ENCODE data around the gene ALG14.

ALG14 gene

DNA sequence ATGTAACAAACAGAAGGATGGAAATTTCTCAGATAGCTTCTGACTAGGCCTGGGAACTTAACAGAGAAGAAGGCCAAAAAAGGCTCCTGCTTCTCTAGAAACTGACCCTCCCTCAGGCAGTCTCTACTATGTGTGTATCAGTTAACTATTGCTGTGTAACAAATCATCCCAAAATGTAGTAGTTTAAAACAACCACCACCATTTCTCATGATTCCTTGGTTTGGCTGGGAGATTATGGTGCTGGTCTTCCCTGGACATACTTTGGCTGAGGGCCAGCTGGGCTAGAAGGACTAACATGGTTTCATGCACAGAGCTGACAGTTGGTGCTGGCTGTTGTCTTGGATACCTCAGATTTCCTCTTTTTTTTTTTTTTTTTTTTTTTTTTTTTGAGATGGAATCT lies 119.6 kb downstream of the ALG14 start:
- no peaks in the 10 kb centered on the region for H3K27me3 ChIP-seq (ENCODE audit: insufficient read depth, poor library complexity, severe bottlenecking)
- DNase-seq (ENCODE audit: low read depth in 1 of 2, low spot score in 1 of 2) = no peak
- TF ChIP-seq GABPA (IDR thresholded peaks at IDR 0.05; ENCODE audit: low read depth) (no peak), POLR2AphosphoS5 (IDR thresholded peaks at IDR 0.05; ENCODE audit: low read depth) (no peak), SPI1 (IDR thresholded peaks at IDR 0.05; ENCODE audit: borderline replicate concordance, low read depth) (no peak)
- TF ChIP-seq, protein P1, sequence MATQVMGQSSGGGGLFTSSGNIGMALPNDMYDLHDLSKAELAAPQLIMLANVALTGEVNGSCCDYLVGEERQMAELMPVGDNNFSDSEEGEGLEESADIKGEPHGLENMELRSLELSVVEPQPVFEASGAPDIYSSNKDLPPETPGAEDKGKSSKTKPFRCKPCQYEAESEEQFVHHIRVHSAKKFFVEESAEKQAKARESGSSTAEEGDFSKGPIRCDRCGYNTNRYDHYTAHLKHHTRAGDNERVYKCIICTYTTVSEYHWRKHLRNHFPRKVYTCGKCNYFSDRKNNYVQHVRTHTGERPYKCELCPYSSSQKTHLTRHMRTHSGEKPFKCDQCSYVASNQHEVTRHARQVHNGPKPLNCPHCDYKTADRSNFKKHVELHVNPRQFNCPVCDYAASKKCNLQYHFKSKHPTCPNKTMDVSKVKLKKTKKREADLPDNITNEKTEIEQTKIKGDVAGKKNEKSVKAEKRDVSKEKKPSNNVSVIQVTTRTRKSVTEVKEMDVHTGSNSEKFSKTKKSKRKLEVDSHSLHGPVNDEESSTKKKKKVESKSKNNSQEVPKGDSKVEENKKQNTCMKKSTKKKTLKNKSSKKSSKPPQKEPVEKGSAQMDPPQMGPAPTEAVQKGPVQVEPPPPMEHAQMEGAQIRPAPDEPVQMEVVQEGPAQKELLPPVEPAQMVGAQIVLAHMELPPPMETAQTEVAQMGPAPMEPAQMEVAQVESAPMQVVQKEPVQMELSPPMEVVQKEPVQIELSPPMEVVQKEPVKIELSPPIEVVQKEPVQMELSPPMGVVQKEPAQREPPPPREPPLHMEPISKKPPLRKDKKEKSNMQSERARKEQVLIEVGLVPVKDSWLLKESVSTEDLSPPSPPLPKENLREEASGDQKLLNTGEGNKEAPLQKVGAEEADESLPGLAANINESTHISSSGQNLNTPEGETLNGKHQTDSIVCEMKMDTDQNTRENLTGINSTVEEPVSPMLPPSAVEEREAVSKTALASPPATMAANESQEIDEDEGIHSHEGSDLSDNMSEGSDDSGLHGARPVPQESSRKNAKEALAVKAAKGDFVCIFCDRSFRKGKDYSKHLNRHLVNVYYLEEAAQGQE (IDR thresholded peaks at IDR 0.05; ENCODE audit: insufficient replicate concordance, low read depth) = no peak
- TF ChIP-seq, protein P2, sequence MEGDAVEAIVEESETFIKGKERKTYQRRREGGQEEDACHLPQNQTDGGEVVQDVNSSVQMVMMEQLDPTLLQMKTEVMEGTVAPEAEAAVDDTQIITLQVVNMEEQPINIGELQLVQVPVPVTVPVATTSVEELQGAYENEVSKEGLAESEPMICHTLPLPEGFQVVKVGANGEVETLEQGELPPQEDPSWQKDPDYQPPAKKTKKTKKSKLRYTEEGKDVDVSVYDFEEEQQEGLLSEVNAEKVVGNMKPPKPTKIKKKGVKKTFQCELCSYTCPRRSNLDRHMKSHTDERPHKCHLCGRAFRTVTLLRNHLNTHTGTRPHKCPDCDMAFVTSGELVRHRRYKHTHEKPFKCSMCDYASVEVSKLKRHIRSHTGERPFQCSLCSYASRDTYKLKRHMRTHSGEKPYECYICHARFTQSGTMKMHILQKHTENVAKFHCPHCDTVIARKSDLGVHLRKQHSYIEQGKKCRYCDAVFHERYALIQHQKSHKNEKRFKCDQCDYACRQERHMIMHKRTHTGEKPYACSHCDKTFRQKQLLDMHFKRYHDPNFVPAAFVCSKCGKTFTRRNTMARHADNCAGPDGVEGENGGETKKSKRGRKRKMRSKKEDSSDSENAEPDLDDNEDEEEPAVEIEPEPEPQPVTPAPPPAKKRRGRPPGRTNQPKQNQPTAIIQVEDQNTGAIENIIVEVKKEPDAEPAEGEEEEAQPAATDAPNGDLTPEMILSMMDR (IDR thresholded peaks at IDR 0.05; ENCODE audit: insufficient read depth, low read length) = no peak
- H3K27ac ChIP-seq (replicated peaks) = no peak overlapping the region
- no peak overlapping the region for H3K4me3 ChIP-seq (replicated peaks; ENCODE audit: insufficient read depth, low read length)

DNA sequence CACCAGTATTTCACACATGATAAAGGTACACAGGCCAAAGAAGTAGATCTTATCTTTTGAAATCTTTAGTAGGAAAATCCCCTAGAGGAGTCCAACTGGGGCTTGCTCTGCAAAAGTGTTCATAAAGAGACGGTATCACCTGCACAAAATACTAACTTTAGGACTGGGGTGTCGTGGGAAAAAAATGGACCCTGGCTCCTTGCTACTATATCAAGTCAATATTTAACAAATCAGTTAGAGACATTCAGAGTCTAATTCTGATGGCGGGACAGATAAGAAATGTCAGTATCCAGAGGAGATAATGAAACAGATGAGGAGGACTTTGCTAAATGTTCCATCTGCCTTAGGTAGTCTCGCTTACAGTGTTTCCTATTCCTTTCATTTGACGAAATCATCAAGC lies 120.2 kb downstream of the ALG14 start:
- no peak for DNase-seq (ENCODE audit: low read depth in 1 of 2, low spot score in 1 of 2)
- Histone ChIP-seq H3K27ac (replicated peaks) (no peak overlapping the region), H3K27me3 (ENCODE audit: insufficient read depth, poor library complexity, severe bottlenecking) (no peaks in the 10 kb centered on the region), H3K4me3 (replicated peaks; ENCODE audit: insufficient read depth, low read length) (no peak overlapping the region)
- TF ChIP-seq, protein P1 (IDR thresholded peaks at IDR 0.05; ENCODE audit: insufficient replicate concordance, low read depth) = no peak
- TF ChIP-seq GABPA (IDR thresholded peaks at IDR 0.05; ENCODE audit: low read depth) = no peak
- no peak for TF ChIP-seq POLR2AphosphoS5 (IDR thresholded peaks at IDR 0.05; ENCODE audit: low read depth)
- TF ChIP-seq, protein P2 (IDR thresholded peaks at IDR 0.05; ENCODE audit: insufficient read depth, low read length) = no peak
- TF ChIP-seq SPI1 (IDR thresholded peaks at IDR 0.05; ENCODE audit: borderline replicate concordance, low read depth) = no peak

DNA sequence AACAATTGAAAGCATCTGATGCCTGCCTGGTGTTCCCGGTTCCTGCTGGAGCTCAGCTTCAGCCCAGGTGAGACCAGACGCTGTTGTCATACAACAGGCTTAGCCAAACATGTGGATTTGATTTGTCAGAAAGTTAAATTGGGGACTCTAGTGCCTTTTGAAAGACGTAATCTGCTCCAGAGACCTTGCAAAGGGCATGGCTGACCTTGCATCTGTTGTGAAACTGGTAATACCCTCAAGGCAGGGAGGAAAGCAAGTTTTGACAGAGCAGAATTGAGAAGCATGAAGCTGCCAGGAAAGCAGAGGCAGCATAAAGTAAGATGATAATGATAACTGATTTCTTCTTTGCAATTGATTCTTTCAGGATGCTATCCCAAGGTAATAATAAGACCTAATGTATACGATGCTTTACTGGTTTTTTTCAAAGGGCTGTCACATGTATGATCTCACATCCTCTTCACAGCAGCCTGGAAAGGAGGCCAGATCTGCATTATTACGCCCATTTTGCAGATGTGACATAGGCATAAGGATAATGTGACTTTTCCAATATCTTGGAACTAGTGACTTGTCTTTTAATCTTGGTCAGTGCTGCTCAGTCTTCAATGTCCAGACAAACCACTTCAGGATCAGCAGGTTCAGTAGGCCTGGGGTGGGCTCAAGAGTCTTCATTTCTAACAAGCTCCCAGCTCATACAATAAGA lies 121.1 kb downstream of the ALG14 start:
- no peak for TF ChIP-seq POLR2AphosphoS5 (IDR thresholded peaks at IDR 0.05; ENCODE audit: low read depth)
- TF ChIP-seq SPI1 (IDR thresholded peaks at IDR 0.05; ENCODE audit: borderline replicate concordance, low read depth) = no peak
- TF ChIP-seq, protein P1 (IDR thresholded peaks at IDR 0.05; ENCODE audit: insufficient replicate concordance, low read depth) = no peak
- TF ChIP-seq GABPA (IDR thresholded peaks at IDR 0.05; ENCODE audit: low read depth) = no peak
- TF ChIP-seq, protein P2 (IDR thresholded peaks at IDR 0.05; ENCODE audit: insufficient read depth, low read length) = no peak
- no peak overlapping the region for H3K4me3 ChIP-seq (replicated peaks; ENCODE audit: insufficient read depth, low read length)
- H3K27ac ChIP-seq (replicated peaks) = no peak overlapping the region
- DNase-seq (ENCODE audit: low read depth in 1 of 2, low spot score in 1 of 2) = no peak
- H3K27me3 ChIP-seq (ENCODE audit: insufficient read depth, poor library complexity, severe bottlenecking) = no peaks in the 10 kb centered on the region
